Body of pancreas (tissue), 4 donors: ENCODE measurements around the gene FOXP1. TPM values are rescaled to one million over a fixed set of nuclear protein-coding genes. Genes with fewer than 3 reads are reported as not detected.

Experiments used
- ATAC-seq: fragments of 150-250 bp; one replicate; pipeline ENCODE4 v1.9.1; 2016
- DNase-seq, 4 donors: peaks; one replicate each; pipeline ENCODE4 v3.0.0-alpha.2; 2019
- H3K27ac ChIP-seq, 4 donors: fragments of 200-600 bp; sonication (generic); 1 replicate in 3 of 4; 2 replicates in 1 of 4; pipeline versions ENCODE4 v1.5.1 to v1.6.1; 2016 to 2019; ENCODE audit warnings: mild to moderate bottlenecking in 1 of 4, mixed read lengths in 1 of 4, moderate library complexity in 1 of 4
- H3K27me3 ChIP-seq, 2 donors: fragments of 200-600 bp; sonication (generic); one replicate each; pipeline ENCODE4 v1.6.0; 2016; ENCODE audit warnings: mild to moderate bottlenecking in 1 of 2
- H3K36me3 ChIP-seq, 2 donors: fragments of 200-600 bp; sonication (generic); replicated peaks in 1 of 2; 2 replicates each; pipeline ENCODE4 v1.5.1; 2016; ENCODE audit warnings: low read depth in 2 of 2; ENCODE audit not compliant: insufficient read depth in 1 of 2
- H3K4me1 ChIP-seq: fragments of 200-600 bp; sonication (generic); one replicate; pipeline ENCODE4 v1.6.0; 2016
- H3K4me3 ChIP-seq, 2 donors: fragments of 200-600 bp; sonication (generic); 1 replicate in 1 of 2; 2 replicates in 1 of 2; pipeline ENCODE4 v1.5.1; 2016 to 2019
- H3K9me3 ChIP-seq, 3 donors: fragments of 200-600 bp; sonication (generic); 1 replicate in 2 of 3; 2 replicates in 1 of 3; pipeline ENCODE4 v1.5.1; 2016
- CTCF ChIP-seq, 7 experiments: fragments of 450-650 bp in 4 of 7; fragments of 200-600 bp in 3 of 7; sonication (generic) in 3 of 7; IDR thresholded peaks; one replicate each; pipeline ENCODE4 v1.5.1; 2016 to 2019; ENCODE audit warnings: antibody characterized with exemption in 7 of 7
- POLR2A ChIP-seq, 3 donors: fragments of 450-650 bp; IDR thresholded peaks; one replicate each; pipeline ENCODE4 v1.6.1; 2016; ENCODE audit warnings: antibody characterized with exemption in 3 of 3, mild to moderate bottlenecking in 2 of 3
- WGBS, 2 donors: methylation state at CpG; one replicate each; pipeline ENCODE4 v1.1.5; 2017; 5-methylcytosine and 5-hydroxymethylcytosine counted together
- intact Hi-C: fragments of 100-400 bp; cut with DNase I; formaldehyde crosslinking; loops from one replicate; pipeline ENCODE4 v1.15.1; 2023
- total RNA-seq, 2 donors: library from RNA; depleted of rRNA; stranded (reverse); fragments of >200 nt; gene quantifications; one replicate each; pipeline ENCODE4 v1.1.0, GENCODE V29; 2016

The FOXP1 gene
- total RNA-seq, 2 donors from 2014 or later, result 85.7 to 86.1 TPM

- WGBS, 2 donors, result 65 to 75% methylated on average over 4 of the region's 4 CpGs
- Histone ChIP-seq H3K27me3 (no peaks in the 10 kb centered on the region), H3K27ac (no peak overlapping the region), H3K36me3 (no peaks in the 10 kb centered on the region), H3K4me1 (peaks cover 11% of the 10 kb centered on the region), H3K9me3 (no peaks in the 10 kb centered on the region), H3K4me3 (no peak overlapping the region)
- TF ChIP-seq POLR2A (IDR thresholded peaks at IDR 0.05) (no peak), CTCF (IDR thresholded peaks at IDR 0.05) (no peak)
- DNase-seq (no peak), ATAC-seq (no peak)
- intact Hi-C loops, result no loop called here
These were observed 431.3 kb downstream of the FOXP1 start for GRCh38 chr3:71152039-71152891.

- TF ChIP-seq CTCF (IDR thresholded peaks at IDR 0.05), result no peak
- TF ChIP-seq POLR2A (IDR thresholded peaks at IDR 0.05), result no peak
These were observed 433.3 kb downstream of the FOXP1 start for GRCh38 chr3:71149959-71150954.

GRCh38 chr3:71148455-71149060, 435.0 kb downstream of the FOXP1 start:
- no peak overlapping the region for H3K4me3 ChIP-seq
- H3K9me3 ChIP-seq, result no peaks in the 10 kb centered on the region
- 33 to 43% methylated on average over 1 of the region's 1 CpG for WGBS, 2 donors
- intact Hi-C loops, result no loop called here
- DNase-seq, result no peak
- H3K27ac ChIP-seq, result no peak overlapping the region
- TF ChIP-seq CTCF (IDR thresholded peaks at IDR 0.05) (no peak), POLR2A (IDR thresholded peaks at IDR 0.05) (no peak)
- ATAC-seq, result no peak
- no peaks in the 10 kb centered on the region for H3K36me3 ChIP-seq
- H3K27me3 ChIP-seq, result no peaks in the 10 kb centered on the region
- peaks cover 5% of the 10 kb centered on the region for H3K4me1 ChIP-seq

More at GRCh38 chr3:71149959-71150954, 433.3 kb downstream of the FOXP1 start:
- ATAC-seq (no peak), DNase-seq (no peak)
- 72 to 74% methylated on average over 14 of the region's 14 CpGs for WGBS, 2 donors
- H3K27ac ChIP-seq, result no peak overlapping the region
- H3K36me3 ChIP-seq, result no peaks in the 10 kb centered on the region
- no peak overlapping the region for H3K4me3 ChIP-seq
- intact Hi-C loops, result no loop called here
- peaks cover 11% of the 10 kb centered on the region for H3K4me1 ChIP-seq
- H3K9me3 ChIP-seq, result no peaks in the 10 kb centered on the region
- H3K27me3 ChIP-seq, result no peaks in the 10 kb centered on the region

- DNase-seq, result no peak
- Histone ChIP-seq H3K36me3 (no peaks in the 10 kb centered on the region), H3K27me3 (no peaks in the 10 kb centered on the region), H3K4me1 (peaks cover 20% of the 10 kb centered on the region), H3K9me3 (no peaks in the 10 kb centered on the region), H3K27ac (no peak overlapping the region), H3K4me3 (no peak overlapping the region)
- intact Hi-C loops, result no loop called here
- TF ChIP-seq CTCF (IDR thresholded peaks at IDR 0.05) (no peak), POLR2A (IDR thresholded peaks at IDR 0.05) (no peak)
- ATAC-seq, result no peak
- 75 to 84% methylated on average over 11 of the region's 11 CpGs for WGBS, 2 donors
These were observed 436.9 kb downstream of the FOXP1 start for GRCh38 chr3:71146673-71147072.
